ENCODE measurements around the gene BHMT.
"Not testable (repeated sequence)": the region's sequence is repeated elsewhere in the genome, so short reads cannot be mapped to it uniquely, and the experiment has no call there.

Gene BHMT

GRCh38 chr5:79180449-79180848 is 68.8 kb downstream of the BHMT start:
- not testable (repeated sequence) for DNase-seq

GRCh38 chr5:79181419-79182022 is 69.9 kb downstream of the BHMT start:
- no peak for DNase-seq

Measured in hematopoietic multipotent progenitor cell treated with erythropoietin and hydrocortisone succinate and interleukin-3 and kit ligand, for 8 days (in vitro differentiated cells).